A673 (cell line): ENCODE measurements around the gene ANK2. TPM values are rescaled to one million over a fixed set of nuclear protein-coding genes. Genes with fewer than 3 reads are reported as not detected.

ENCODE experiments used
- BruUV-seq: library from RNA; stranded (reverse); fragments of 400-500 nt; replicated peaks from 2 replicates; lab custom pipeline; 2021; lab: Mats Ljungman, UMichigan
- CTCF ChIA-PET: fragments of 300-600 bp; sonication (Branson Sonifier 250); formaldehyde crosslinking; loops from one replicate; lab custom pipeline; 2022; ENCODE audit warnings: antibody characterized with exemption; lab: Charles Lee
- POLR2A ChIA-PET: fragments of 300-600 bp; sonication (Branson Sonifier 250); formaldehyde crosslinking; loops from one replicate; lab custom pipeline; 2022; ENCODE audit warnings: antibody characterized with exemption; ENCODE audit not compliant: low non-redundant PET; lab: Charles Lee
- DNase-seq: peaks from one replicate; pipeline ENCODE4 v3.0.0-alpha.2; 2015; ENCODE audit warnings: low spot score
- H3K27ac ChIP-seq: fragments of 200-600 bp; sonication (generic); 2 replicates; pipeline ENCODE4 v1.5.1; 2016; ENCODE audit warnings: mixed run types, low read depth, mild to moderate bottlenecking, mixed read lengths, antibody characterized with exemption, low read length; ENCODE audit not compliant: poor library complexity, severe bottlenecking
- H3K27me3 ChIP-seq: fragments of 200-600 bp; sonication (generic); replicated peaks from 2 replicates; pipeline ENCODE4 v1.6.1; 2017; ENCODE audit warnings: mixed run types, low read depth, mild to moderate bottlenecking, mixed read lengths, antibody characterized with exemption, low read length; ENCODE audit not compliant: insufficient read depth, poor library complexity
- H3K36me3 ChIP-seq: fragments of 200-600 bp; sonication (generic); 2 replicates; pipeline ENCODE4 v1.6.1; 2016; ENCODE audit warnings: mixed run types, mild to moderate bottlenecking, mixed read lengths, antibody characterized with exemption, low read length; ENCODE audit not compliant: insufficient read depth, poor library complexity, severe bottlenecking
- H3K4me1 ChIP-seq: fragments of 200-600 bp; sonication (generic); 2 replicates; pipeline ENCODE4 v1.6.1; 2017; ENCODE audit warnings: mixed run types, mild to moderate bottlenecking, mixed read lengths, antibody characterized with exemption, low read length; ENCODE audit not compliant: insufficient read depth, poor library complexity, severe bottlenecking
- H3K4me3 ChIP-seq: fragments of 200-600 bp; sonication (generic); 2 replicates; pipeline ENCODE4 v1.5.1; 2016; ENCODE audit warnings: low read depth, mixed run types, mild to moderate bottlenecking, mixed read lengths, low read length; ENCODE audit not compliant: poor library complexity, severe bottlenecking
- H3K9me3 ChIP-seq: fragments of 200-600 bp; sonication (generic); 2 replicates; pipeline ENCODE4 v1.6.1; 2016; ENCODE audit warnings: mixed run types, low read depth, mild to moderate bottlenecking, mixed read lengths, antibody characterized with exemption, low read length; ENCODE audit not compliant: poor library complexity, severe bottlenecking
- CTCF ChIP-seq: fragments of 300-800, 200-600 bp; sonication (generic); conservative IDR thresholded peaks from 2 replicates; pipeline ENCODE4 v1.5.1; 2017; ENCODE audit warnings: low read depth, mild to moderate bottlenecking, antibody characterized with exemption, low read length, moderate library complexity, mixed read lengths
- EZH2 ChIP-seq: fragments of 200-600 bp; sonication (generic); IDR thresholded peaks from 2 replicates; pipeline ENCODE4 v1.6.1; 2017; ENCODE audit warnings: borderline replicate concordance, low read depth, mild to moderate bottlenecking, mixed read lengths, antibody characterized with exemption, low read length; ENCODE audit not compliant: poor library complexity, severe bottlenecking
- intact Hi-C: fragments of 100-400 bp; cut with micrococcal nuclease; formaldehyde crosslinking; loops from one replicate; pipeline ENCODE4 v1.10.0; 2022; ENCODE audit not compliant: unreplicated experiment
- total RNA-seq: library from RNA; stranded (reverse); gene quantifications from 2 replicates; pipeline ENCODE4 v1.2.3, GENCODE V29; 2021

Gene ANK2
- total RNA-seq, 1 experiment from 2014 or later: 12.7 TPM

- TF ChIP-seq EZH2: no peak
- Histone ChIP-seq H3K27ac (no peak overlapping the region), H3K4me1 (no peaks in the 10 kb centered on the region), H3K36me3 (no peaks in the 10 kb centered on the region), H3K9me3 (no peaks in the 10 kb centered on the region), H3K4me3 (no peak overlapping the region), H3K27me3 (no peaks in the 10 kb centered on the region)
- BruUV-seq: no TSS peak
- CTCF ChIA-PET: no interaction called here
- intact Hi-C loops: no loop called here
- POLR2A ChIA-PET: interaction anchor here (0.6 kb wide), 1 partner anchor 55 kb away, joined by 7 read pairs; no protein-coding TSS in a partner anchor
- DNase-seq: no peak
Measured at GRCh38 chr4:113012786-113013185, 36.7 kb upstream of the ANK2 start.

DNA sequence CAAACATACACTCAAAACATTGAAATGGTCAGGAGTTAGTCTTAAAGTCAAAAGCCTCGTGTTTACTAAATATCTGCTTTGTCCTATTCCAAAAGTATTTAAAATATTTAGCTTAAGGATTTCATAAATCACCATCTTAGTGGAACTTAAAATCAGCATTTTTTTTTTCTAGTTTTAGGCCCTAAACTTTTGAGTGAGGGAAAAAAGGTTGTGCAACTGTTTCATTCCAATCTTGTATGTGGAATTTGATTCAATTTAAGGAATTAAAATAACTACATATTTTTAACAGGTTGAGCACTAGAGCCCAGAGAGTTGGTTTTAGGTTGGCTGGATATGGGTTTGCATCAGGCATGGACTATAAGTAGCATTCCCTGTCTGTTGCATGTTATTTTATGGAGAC is 35.7 kb upstream of the ANK2 start:
- Histone ChIP-seq H3K27ac (no peak overlapping the region), H3K4me3 (no peak overlapping the region), H3K36me3 (no peaks in the 10 kb centered on the region), H3K27me3 (no peaks in the 10 kb centered on the region), H3K4me1 (no peaks in the 10 kb centered on the region), H3K9me3 (no peaks in the 10 kb centered on the region)
- no peak for DNase-seq
- POLR2A ChIA-PET: interaction anchor here (0.6 kb wide), 1 partner anchor 248 kb away, joined by 7 read pairs; no protein-coding TSS in a partner anchor
- CTCF ChIA-PET: no interaction called here
- intact Hi-C loops: no loop called here
- no TSS peak for BruUV-seq
- TF ChIP-seq CTCF (no peak), EZH2 (no peak)

GRCh38 chr4:113016377-113016776 is 33.1 kb upstream of the ANK2 start:
- H3K27ac ChIP-seq: no peak overlapping the region
- DNase-seq: no peak
- H3K27me3 ChIP-seq: no peaks in the 10 kb centered on the region
- H3K4me3 ChIP-seq: no peak overlapping the region
- intact Hi-C loops: no loop called here
- no peaks in the 10 kb centered on the region for H3K36me3 ChIP-seq
- POLR2A ChIA-PET: no interaction called here
- H3K4me1 ChIP-seq: peaks cover 7% of the 10 kb centered on the region
- CTCF ChIA-PET: no interaction called here
- TF ChIP-seq CTCF: no peak
- no peak for TF ChIP-seq EZH2
- BruUV-seq: no TSS peak
- no peaks in the 10 kb centered on the region for H3K9me3 ChIP-seq

- TF ChIP-seq EZH2: no peak
- TF ChIP-seq CTCF: no peak
- BruUV-seq: no TSS peak
- Histone ChIP-seq H3K4me1 (peaks cover 7% of the 10 kb centered on the region), H3K9me3 (no peaks in the 10 kb centered on the region), H3K4me3 (no peak overlapping the region), H3K27me3 (no peaks in the 10 kb centered on the region), H3K36me3 (no peaks in the 10 kb centered on the region), H3K27ac (no peak overlapping the region)
- peak; percentile 31 for DNase-seq
- intact Hi-C loops: no loop called here
- CTCF ChIA-PET: no interaction called here
- POLR2A ChIA-PET: no interaction called here
Measured at GRCh38 chr4:113020966-113021365, 28.5 kb upstream of the ANK2 start.
